ENCODE measurements around the gene SLCO3A1. TPM values are rescaled to one million over a fixed set of nuclear protein-coding genes. Genes with fewer than 3 reads are reported as not detected.

The SLCO3A1 gene
- total and polyA plus RNA-seq, 2 of the 8 experiments (the other 6 are each of a cell fraction or from before 2014, with no cell fraction given), result 15.1 to 20.4 TPM

DNA sequence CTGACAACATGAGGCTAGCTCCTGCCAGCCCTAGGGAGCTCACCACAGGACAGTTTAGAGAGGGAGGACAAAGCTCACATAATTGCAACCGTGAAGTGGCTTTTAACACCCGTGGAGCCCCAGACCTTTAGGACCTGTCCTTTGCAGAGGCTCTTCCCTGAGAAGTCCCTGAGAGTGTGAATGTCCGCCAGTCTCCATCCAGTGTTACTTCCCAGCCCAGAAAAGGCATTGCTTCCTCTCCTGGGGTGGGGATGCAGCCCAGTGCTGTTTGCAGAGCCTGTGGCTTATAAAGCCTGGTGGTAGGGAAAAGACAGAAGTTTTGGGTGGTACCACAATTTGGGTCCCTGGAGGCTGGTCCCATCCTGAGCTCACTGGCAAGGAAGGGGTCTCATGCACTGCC lies 182.0 kb downstream of the SLCO3A1 start:
- no peak overlapping the region for H3K56ac ChIP-seq (replicated peaks; ENCODE audit: insufficient read length, low read depth, low read length)
- H2BK20ac ChIP-seq (ENCODE audit: low read length), result no peak overlapping the region
- POLR2A ChIA-PET (ENCODE audit: partially characterized antibody), result no interaction called here
- H3K27ac ChIP-seq (ENCODE audit: low read depth, low read length), result no peak overlapping the region
- peak overlapping the region; percentile 39; the same call in 1 of the 2 replicates for H2BK12ac ChIP-seq (ENCODE audit: low read depth, low read length)
- H3K36me3 ChIP-seq (ENCODE audit: control insufficient read depth in 2 of 4, insufficient read depth in 4 of 4, low read length in 3 of 4), result no peaks in the 10 kb centered on the region
- H3K9ac ChIP-seq (replicated peaks in 1 of 4; ENCODE audit: extremely low read depth in 1 of 4, low read depth in 3 of 4, low read length in 3 of 4), result no peak overlapping the region
- H2BK120ac ChIP-seq (replicated peaks; ENCODE audit: low read depth, low read length), result no peak overlapping the region
- H3K4ac ChIP-seq (replicated peaks; ENCODE audit: insufficient read length, low read depth, low read length), result no peak overlapping the region
- H3K14ac ChIP-seq (ENCODE audit: insufficient read length), result no peak overlapping the region
- H3K4me1 ChIP-seq (replicated peaks in 1 of 4; ENCODE audit: control insufficient read depth in 3 of 4, insufficient read depth in 4 of 4, low read length in 3 of 4), result peaks cover 2 to 10% (median 8%) of the 10 kb centered on the region in 4 experiments; a peak in 5 of 7 replicates
- H2AFZ ChIP-seq (ENCODE audit: low read length), result no peak overlapping the region
- H3K79me2 ChIP-seq (ENCODE audit: control insufficient read depth in 1 of 2, insufficient read depth in 2 of 2, low read length in 2 of 2), result no peaks in the 10 kb centered on the region; a peak in 1 of 4 replicates
- no peak for FAIRE-seq
- H4K8ac ChIP-seq (ENCODE audit: extremely low read depth, insufficient read depth, low read length), result no peak overlapping the region
- H4K20me1 ChIP-seq (replicated peaks in 1 of 2; ENCODE audit: control insufficient read depth in 1 of 2, insufficient read depth in 2 of 2, low read length in 2 of 2), result peaks cover 0 to 2% of the 10 kb centered on the region in 2 experiments
- no peaks in the 10 kb centered on the region for H3K9me3 ChIP-seq (ENCODE audit: insufficient read depth in 2 of 2, low read depth in 1 of 2, low read length in 1 of 2)
- no peak for DNase-seq (ENCODE audit: low read depth in 1 of 2, low spot score in 2 of 2)
- no peak overlapping the region for H2AK5ac ChIP-seq (ENCODE audit: low read depth, low read length)
- no peak overlapping the region for H3K23ac ChIP-seq (ENCODE audit: insufficient read length)
- CTCF ChIA-PET (ENCODE audit: partially characterized antibody), result interaction anchor here (0.9 to 1.2 kb wide), 3 partner anchors 28 to 329 kb away, joined by 3 to 4 read pairs (median 3); no protein-coding TSS in a partner anchor
- no peak overlapping the region for H4K91ac ChIP-seq (replicated peaks; ENCODE audit: insufficient read length, low read length)
- no peak overlapping the region for H2BK5ac ChIP-seq (ENCODE audit: low read depth, low read length)
- 43% methylated on average over 3 of the region's 3 CpGs; no CpG with 5 or more reads in 1 of the 2 experiments for WGBS, 2 experiments (ENCODE audit: extremely low coverage in 1 of 2, insufficient coverage in 1 of 2, insufficient read length in 1 of 2, insufficient replicate concordance in 2 of 2, low coverage in 1 of 2, low lambda C conversion rate in 2 of 2, missing lambda C conversion rate in 1 of 2)
- peaks cover 2% of the 10 kb centered on the region; the same call in 1 of the 2 replicates for H3K79me1 ChIP-seq (ENCODE audit: low read depth, low read length)
- peaks cover 2% of the 10 kb centered on the region; the same call in 1 of the 2 replicates for H3K23me2 ChIP-seq (ENCODE audit: low read depth, low read length)
- H3K18ac ChIP-seq (ENCODE audit: extremely low read depth, low read length), result no peak overlapping the region
- no peak overlapping the region for H3K4me2 ChIP-seq (ENCODE audit: insufficient read depth in 1 of 2, low read depth in 2 of 2, low read length in 2 of 2)
- no peak overlapping the region for H2BK15ac ChIP-seq (ENCODE audit: low read length)
- H4K5ac ChIP-seq (ENCODE audit: insufficient read length, low read depth, low read length), result no peak overlapping the region
- TF ChIP-seq, protein P1, sequence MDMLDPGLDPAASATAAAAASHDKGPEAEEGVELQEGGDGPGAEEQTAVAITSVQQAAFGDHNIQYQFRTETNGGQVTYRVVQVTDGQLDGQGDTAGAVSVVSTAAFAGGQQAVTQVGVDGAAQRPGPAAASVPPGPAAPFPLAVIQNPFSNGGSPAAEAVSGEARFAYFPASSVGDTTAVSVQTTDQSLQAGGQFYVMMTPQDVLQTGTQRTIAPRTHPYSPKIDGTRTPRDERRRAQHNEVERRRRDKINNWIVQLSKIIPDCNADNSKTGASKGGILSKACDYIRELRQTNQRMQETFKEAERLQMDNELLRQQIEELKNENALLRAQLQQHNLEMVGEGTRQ (IDR thresholded peaks at IDR 0.05; ENCODE audit: low read length), result no peak
- no peak for TF ChIP-seq POLR2A (IDR thresholded peaks at IDR 0.05; ENCODE audit: control extremely low read depth in 1 of 2, low read depth in 2 of 2, low read length in 2 of 2)
- no peak for TF ChIP-seq CTBP2 (IDR thresholded peaks at IDR 0.05; ENCODE audit: borderline replicate concordance, insufficient read depth, insufficient read length, low read length)
- TF ChIP-seq TCF12 (IDR thresholded peaks at IDR 0.05; ENCODE audit: low read depth, low read length), result no peak
- TF ChIP-seq, protein P2, sequence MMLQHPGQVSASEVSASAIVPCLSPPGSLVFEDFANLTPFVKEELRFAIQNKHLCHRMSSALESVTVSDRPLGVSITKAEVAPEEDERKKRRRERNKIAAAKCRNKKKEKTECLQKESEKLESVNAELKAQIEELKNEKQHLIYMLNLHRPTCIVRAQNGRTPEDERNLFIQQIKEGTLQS (IDR thresholded peaks at IDR 0.05; ENCODE audit: insufficient read depth, low read depth, low read length), result no peak
- no peak overlapping the region for H3K4me3 ChIP-seq (ENCODE audit: extremely low read depth in 1 of 4, insufficient read depth in 2 of 4, low read depth in 3 of 4, low read length in 4 of 4)
- no peaks in the 10 kb centered on the region for H3K27me3 ChIP-seq (replicated peaks in 1 of 4; ENCODE audit: control insufficient read depth in 3 of 4, extremely low read depth in 1 of 4, insufficient read depth in 3 of 4, low read length in 3 of 4)
